ENCODE data around the gene RIPOR2.
A peak's percentile ranks its signal among the peaks of the same experiment; 100 is the strongest.
"Not testable (repeated sequence)": the region's sequence is repeated elsewhere in the genome, so short reads cannot be mapped to it uniquely, and the experiment has no call there.

The RIPOR2 gene

DNA sequence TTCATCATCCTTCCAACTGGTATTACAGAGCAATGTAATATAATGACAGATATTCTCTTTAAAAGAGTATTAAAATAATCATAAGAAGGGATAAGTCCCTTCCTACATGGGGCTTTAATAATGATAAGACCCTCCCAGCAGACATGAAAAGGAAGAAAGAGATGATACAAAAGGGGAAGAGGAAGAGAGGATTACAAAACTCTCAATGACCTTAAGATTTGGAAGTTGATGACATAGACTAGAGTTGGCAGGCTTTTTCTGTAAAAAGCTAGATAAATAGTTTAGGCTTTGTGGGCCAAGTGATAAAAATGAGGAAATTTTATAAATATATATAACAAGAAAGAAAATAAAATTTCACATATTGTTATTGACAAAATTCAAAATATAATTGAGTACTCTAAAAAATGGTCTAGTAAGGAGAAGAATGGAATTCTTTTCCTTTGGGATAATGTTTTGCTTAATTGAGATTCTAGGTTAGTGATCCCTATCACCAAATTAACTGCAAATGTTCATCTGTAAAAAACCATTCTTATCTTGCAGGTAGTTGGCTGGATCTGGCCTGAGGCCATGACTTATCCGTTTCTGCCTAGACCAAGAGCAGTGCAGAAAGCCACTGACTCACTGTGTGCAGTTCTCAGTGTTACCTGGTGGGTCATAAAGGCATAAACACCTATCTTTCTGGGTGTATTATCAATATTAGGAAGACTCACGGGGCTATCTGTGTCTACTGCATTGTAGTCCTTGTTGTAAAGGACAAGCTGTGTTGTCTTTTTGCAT is 11.0 kb downstream of the RIPOR2 start:
- DNase-seq: no peak

DNA sequence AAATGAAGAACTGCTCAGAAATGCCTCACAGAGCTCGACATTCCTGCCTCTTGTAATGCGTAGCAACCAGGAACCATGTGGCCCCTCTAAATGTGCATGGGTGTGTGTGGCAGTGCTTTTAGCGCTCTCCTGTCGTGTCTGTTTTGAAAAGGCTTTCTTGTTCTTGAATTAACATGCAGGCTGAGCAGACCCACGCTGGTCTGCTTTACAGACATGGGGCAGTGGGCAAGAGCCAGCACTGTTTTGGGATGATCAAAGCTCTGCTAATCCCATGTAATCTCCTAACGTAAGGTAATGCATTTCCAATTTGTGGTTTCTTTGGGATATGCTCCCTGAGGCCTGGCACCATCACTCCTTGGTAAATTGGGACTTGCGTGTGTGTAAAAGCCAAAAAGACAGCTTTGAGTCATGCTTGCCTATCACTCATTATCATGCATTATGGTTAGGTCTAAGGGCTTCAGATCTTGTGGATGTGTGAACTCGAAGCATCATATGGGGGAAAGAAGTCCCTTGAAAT is 11.8 kb downstream of the RIPOR2 start:
- DNase-seq: no peak

DNA sequence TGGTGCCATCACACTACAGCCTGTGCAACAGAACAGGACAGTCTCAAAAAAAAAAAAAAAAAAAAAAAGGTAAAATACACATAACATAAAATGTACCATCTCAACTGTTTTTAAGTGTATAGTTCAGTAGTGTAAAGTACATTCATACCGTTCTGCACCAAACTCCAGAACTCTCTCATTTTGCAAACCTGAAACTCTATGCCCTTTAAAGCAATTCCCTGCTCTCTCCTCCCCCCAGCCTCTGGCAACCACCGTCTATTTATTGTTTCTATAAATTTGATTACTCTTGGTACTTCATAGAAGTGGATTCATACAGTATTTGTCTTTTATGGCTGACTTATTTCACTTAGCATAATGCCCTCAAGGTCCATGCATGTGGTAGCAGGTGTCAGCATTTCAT is 12.9 kb downstream of the RIPOR2 start:
- no peak for DNase-seq

DNA sequence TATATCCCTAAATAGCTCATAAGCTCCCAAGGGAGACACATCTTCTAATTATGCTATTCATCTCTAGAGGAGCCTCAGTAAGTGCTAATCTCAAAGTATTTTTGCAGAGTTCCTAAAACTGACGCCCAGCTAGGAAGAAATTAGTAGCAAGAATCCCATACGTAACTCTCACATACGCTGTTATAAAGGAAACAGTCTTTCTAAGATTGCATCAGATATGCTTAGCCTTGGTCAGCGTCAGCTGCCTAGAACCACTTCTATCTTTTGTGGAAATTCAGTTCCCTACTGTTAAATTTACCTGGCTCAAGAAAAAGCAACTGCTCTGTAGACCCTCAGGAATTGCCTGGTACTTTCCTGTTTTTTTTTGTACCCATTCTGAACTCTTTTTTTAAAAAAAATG is 13.6 kb downstream of the RIPOR2 start:
- DNase-seq: no peak

DNA sequence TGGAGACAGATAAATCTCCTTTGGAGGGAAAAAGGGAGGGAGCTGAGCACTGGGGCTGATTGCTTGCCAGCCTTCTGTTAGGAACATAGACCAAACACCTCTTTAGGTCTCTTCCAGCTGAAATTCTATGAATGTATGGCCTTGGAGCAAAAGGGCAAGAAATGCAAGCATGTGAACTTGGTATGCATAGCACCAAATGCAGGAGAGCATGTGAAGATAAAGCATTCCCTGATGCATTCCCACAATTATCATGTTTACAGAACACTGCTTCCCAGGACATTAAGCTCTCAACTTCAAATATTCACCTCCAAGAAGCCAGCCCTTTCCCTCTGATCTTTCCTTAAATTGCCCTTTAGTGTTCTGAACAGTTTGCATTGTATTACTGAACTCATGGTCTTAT is 15.6 kb downstream of the RIPOR2 start:
- no peak for DNase-seq

DNA sequence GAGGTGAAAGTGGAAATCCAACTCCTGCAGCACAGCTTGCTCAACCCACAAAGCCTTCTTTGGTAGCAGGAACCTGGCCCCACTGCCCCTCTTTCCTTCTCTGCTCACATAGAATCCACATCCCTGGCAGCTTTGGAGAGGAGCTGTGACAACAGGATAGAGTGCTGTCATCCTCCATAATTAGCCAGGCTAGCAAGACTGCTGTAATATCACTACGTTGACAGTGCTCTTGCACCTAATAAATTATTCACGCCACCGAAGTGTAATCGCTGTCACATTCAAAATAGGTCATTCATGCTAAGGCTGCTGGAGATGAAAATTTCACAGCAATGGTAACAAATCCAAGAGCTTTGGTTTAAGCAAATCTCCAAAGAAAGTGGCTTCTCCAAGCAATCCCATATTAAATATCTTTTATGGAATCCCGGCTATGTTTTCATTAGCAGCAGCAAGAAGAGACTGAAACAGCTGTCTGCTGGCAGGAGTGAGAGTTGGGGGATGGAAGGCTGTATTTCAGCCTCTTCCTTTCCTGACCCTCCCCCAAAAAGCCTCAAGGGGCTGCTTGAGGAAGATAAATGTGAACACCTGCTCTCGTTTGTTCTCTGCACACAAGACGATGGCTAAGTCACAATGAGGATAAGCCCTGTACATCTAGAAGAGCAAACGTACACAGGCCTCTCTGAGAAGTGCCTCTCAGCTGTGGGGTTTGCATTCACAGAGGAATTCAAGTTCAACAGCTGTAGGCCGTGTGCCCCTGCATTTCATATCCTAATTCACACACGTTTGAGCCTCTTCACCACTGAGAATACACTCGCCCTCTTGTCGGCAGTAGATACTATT is 16.5 kb downstream of the RIPOR2 start:
- no peak for DNase-seq

DNA sequence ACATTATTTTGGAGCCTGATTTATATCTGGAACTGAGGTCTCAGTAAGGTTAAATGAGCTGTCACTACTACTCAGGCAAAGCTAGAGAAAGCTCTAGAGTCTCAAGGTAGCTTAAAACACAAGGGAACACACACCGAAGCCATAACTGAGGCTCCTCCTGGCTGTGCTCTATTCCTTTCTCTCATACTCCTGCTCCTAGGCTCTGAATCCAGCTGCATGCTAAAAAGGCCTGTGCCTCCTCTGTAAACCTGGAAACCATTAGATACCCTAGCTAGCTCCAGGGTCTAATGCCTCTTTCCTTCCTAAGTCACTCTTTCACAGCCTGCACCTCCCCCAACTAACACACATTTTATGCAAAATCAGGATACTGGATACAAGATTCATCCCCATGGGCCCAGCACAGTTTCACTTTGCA is 17.1 kb downstream of the RIPOR2 start:
- no peak for DNase-seq

DNA sequence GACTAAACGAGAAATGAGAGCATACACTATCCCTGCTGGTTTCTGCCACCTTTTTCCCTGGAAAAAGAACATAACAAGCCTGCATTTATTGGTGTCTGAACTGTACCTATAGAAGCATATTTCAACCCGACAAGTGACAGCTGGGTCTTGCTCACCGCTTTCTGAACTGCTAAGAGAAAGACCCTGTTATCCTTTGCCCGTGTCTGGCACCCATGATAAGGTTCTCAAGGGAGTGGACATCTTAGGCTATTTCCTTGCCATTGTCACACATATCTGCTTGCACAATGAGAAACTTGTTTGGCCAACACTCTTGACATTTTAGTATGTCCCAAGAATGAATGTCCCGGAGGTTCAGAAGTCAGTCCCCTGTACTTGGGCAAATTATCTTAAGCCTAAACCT is 19.3 kb downstream of the RIPOR2 start:
- no peak for DNase-seq

DNA sequence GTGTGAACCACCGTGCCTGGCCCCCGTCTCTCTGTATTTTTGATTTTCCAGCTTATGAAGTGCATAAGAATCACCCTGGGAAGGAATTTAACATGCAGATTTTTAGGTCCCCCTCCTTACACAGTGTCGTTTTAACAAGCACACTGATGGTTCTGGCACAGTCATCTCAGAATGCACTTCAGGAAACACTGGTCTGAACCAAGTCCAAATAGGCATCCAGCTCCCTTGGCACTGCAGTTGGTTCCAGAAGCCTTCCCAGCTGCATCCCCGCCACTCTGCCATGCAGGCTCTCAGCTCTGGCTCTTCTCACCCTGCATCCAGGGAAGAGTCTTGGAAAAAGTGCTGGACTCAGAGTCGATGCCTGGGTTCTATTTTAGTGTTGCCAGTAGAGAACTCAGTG is 20.1 kb downstream of the RIPOR2 start:
- no peak for DNase-seq

DNA sequence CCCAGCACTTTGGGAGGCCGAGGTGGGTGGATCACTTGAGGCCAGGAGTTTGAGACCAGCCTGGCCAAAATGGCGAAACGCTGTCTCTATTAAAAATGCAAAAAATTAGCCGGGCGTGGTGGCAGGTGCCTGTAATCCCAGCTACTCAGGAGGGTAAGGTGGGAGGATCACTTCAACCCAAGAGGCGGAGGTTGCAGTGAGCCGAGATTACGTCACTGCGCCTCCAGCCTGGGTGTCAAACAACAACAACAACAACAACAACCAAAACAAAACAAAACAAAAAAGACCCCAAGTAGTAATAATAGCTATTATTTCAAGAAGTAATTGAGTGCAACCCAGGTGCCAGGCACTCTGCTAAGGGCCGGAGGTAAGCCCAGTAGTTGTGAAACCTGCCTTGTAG is 21.7 kb downstream of the RIPOR2 start:
- not testable (repeated sequence) for DNase-seq

DNA sequence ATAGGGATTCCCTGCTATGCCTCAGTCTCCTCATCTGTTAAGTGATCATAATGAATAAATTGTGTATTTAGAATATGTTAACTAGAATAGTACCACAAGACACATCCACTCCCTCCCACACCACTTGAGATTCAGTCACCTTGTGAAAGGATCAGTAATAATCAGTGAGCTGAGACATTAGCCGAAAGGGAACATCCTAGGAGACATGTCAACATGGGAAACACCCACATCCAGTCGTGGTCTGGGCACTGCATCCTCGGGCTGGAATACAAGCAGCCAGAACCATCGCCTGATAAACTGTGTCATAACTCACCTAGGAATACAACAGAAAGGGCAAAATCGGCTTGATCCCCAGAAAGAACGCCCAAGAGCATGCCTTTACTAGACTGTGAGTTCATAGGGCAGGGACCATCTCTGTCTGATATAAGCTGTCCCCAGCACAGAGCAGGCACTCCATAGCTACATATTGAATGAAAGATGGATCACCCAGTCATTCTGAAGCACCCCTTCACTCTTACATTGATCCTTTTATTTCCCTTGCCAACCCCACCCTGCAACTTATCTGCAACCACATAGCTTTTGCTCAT is 23.9 kb downstream of the RIPOR2 start:
- no peak for DNase-seq

DNA sequence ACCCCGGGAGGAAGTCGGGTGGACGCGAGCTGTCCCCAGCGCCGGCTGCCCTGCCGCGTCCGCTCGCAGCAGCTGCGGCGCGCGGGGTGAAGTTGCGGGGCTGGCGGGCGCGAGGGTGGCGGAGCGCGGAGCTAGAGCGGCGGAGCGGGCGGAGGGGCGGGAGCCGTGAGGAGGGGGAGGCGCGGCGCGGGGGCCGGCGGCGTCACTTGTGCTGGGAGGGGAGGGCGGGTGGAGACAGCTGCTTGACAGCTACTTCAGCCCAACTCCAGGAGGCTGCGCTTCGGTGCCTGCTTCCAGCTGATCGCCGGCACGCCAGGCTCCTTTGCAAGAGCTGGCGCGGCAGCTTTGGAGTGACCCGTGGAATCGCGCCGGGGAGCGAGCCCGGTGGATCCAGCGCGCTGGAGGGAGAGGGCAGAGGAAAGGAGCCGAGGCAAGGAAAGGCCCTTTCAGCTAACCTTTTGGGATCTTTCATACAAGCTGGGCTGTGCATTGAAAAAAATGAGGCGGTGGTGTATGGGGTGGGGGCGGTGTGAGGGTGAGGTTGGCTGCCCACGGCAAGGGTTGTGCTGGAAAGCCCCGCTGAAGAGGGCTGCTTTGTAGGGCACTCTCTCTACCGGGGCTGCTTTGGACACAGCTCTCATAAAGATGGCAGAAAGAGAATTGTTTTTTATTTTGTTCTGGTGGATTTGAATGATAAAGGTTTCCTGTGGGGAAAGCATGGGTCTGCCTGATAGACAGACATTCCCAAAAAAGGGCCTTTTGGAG is 24.6 kb downstream of the RIPOR2 start:
- DNase-seq: peak; percentile 39

DNA sequence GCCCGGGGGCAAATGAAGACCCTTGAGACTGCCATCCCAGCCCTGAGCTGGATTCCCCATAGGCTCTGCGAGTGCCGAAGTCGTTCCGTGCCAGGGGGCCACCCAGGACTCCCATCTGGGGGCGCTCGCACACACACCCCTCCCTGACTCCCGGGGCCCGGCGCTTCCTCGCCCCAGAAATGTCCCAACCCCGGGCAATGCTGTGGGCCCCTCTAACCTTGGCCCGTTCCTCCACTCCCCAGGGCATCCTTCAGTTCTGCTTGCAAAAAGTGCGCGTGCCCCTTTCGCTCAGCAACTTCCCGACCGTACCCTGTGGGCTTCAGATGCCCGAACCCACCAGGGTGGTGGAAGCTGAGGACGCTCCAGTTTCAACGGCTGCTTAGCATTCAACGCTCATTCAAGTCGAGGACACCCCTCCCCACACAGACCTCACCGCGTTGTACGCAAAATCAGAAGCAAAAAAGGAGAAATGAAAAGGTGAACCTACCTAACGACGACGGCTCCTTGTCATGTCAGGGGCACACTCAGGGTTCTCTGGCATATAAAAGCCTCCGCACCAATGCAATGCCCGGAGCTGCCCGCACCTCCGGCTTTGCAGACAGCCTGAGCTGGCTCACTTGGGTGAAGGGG is 25.3 kb downstream of the RIPOR2 start:
- DNase-seq: peak; percentile 34

DNA sequence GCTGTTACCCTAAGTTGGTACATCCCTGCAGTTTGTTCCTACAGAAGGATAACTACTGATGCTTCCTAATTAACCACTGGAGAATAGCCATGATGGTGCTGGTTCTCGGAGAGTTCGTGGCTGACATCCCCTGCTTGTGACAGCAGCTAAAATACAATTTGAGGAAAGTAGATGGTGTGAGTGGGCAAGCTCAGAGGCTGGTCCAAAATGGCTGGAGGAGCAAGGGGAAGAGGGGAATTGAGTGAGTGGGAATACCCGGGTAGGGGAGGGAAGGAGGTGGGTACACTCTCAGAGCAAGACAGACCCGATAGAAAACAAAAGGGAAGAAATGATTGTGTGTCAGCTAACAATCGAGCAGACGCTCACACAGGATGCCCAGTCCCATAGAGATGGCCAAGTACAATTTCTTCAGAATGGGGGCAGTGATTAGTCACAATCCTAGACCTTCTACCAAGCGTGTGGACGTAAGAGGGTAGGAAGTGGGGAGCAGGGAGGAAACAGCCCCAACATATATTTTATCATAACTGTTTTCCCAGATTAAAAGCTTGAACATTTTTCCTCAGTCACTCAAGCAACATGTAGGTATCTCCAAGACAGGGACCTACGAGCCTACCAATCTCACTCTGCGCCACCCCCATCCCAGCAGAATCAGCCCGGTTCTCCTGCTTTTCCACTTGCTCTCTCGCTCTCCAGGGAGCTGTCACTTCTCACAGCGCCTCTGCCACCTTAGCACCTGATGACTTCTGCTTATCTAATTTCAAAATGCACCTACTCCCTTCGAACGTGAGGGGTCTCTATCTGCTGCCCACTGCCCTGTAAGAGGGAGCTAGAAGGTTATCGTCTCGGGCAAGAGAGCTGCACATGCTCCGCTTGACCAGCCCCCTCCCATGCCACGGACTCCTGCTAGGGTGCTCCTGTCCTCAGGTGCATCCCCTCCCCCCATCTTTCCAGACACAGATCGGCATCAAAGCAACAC is 26.2 kb downstream of the RIPOR2 start:
- no peak for DNase-seq

DNA sequence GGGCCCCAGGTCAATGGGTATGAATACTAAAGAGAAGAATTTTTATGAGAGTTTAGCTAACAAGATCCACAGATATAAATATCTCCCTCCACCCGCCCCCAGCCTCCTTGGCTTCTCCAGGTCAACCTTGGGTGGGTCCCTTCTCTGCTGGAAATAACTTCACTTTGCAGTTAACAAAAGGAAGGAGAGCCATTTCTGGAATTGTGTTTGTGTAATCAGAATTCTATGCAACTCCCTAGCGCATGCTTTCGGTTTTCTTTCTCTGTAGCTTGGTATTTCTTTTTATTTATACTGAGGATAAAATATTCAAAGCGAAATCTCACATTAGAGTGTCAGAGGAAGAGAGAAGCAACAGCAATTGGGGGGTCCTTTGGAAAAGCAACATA is 27.1 kb downstream of the RIPOR2 start:
- no peak for DNase-seq

DNA sequence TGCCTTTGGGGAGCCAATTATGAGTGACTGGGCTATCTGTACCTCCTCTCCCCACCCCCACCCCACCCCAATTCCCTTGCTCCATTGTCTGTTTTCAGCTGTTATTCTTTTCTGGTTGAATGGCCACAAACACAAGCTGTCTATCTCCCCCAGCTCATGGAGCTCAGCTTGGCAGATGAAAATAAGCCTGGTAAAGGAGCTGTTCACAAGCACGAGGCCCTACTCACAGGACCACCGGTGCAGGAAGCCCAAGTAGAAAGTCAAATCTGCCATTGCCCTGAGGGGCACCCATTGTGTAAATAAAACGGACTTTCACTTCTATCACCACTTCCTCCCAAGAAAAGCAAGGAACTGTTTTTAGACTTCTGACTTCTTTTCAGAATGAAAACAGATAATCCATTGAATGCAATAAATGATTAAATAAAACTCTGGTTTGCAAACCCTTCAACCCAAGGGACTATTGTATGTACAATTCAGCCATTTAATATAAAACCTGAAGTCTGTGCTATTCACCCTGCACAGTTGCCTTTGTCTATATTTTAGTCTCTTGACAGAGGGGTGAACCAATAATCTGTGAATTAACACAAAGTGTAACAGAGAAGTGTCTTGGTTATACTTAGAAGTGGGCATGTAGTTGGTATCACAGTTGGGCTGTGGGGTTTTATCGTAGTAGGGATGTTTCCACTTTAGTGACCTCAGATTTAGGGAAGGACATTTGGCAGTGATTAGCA is 27.7 kb downstream of the RIPOR2 start:
- no peak for DNase-seq

DNA sequence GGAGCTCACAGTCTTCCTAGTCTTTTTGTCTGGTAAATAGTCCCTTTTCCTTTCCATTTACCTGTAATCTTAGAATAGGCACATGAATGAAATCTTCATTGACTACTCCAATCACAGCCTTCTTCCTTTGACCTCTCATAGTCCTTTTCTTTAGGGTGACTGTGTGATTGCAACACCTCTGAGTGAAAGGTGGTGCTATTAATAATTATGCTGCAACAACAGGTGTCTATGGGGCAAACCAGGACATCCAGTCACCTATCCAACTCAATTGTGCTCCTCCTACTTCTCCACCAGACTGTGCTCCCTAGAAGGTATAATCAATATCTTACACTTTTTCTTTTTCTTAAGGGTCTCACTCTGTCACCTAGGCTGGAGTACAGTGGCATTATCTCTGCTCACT is 29.4 kb downstream of the RIPOR2 start:
- DNase-seq: no peak

DNA sequence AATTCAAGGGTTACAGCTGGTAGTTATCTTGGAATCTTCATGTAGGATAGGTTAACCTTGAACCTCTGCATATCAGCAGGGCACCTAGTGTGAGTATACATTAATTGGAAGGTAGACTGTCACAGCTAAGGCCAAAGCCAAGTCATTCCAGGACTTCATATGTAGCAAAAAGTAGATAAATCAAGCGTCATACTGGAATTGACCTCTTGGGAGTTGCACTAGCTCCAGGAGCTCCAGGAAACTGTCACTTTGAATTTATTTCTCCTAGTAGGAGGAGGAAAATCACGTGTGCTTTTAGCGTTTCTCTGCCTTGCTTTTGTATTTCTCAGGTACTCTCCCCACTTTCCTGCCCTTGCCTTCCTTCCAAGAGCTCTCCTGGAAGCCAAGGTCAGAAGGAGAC is 30.3 kb downstream of the RIPOR2 start:
- DNase-seq: no peak

DNA sequence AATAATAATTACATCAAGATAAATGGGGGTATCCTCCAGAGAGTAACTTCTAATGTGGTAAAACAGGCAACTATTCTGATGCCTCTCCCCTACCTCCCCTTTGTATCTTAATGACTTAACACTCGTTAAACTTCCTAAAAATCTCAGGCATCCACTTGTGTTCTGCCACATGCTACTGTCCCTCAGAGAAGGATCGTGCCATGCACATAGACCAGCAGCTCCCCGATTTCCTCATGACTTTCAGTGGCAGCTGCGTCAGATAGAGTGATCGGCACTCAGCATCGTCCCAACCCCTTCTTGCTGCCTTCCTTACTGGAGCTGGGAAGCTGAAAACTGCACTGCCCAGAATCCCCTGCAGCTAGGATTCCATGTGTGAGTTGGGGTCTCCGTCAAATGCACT is 32.1 kb downstream of the RIPOR2 start:
- no peak for DNase-seq

DNA sequence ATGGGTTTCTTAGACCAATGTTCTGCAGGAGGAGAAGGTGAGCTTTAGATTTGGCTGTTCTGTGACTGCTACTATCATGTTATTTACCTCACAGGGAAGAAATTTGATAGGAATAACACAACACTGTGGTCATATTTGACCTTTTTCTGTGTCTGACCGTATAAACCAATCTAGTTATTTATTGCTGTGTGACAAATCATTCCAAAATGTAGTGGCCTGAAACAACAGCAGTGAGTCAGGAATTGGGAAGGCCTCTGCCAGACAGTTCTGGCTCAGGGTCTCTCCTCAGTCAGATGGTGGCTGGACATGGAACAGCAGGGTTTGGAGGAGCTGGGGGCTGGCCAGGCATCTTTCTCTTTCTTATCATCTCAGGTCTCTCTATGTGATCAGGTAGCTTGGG is 33.0 kb downstream of the RIPOR2 start:
- no peak for DNase-seq
